ENCODE data around the gene UTS2B. TPM values are rescaled to one million over a fixed set of nuclear protein-coding genes. Genes with fewer than 3 reads are reported as not detected.
A peak's percentile ranks its signal among the peaks of the same experiment; 100 is the strongest.

Gene UTS2B, protein sequence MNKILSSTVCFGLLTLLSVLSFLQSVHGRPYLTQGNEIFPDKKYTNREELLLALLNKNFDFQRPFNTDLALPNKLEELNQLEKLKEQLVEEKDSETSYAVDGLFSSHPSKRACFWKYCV
- under 1 TPM in 5 of 9 donors, not detected in 4; 0.32 to 0.69 (median 0.61) TPM for total RNA-seq
- under 1 TPM in 2 of 3 donors, not detected in 1; 0.07 to 0.16 TPM for polyA plus RNA-seq
- long read RNA-seq, donor 1 = 0 reads
- long read RNA-seq, donor 2 = 0 reads
- long read RNA-seq, donor 3 = 0 reads
- long read RNA-seq, donor 4 = 0 reads
- long read RNA-seq, donor 5 = 0 reads
- long read RNA-seq, donor 6 = 0 reads
- long read RNA-seq, donor 7 = 0 reads
- long read RNA-seq, donor 8, partial matches to known transcripts = 49 of 77 reads
- long read RNA-seq, donor 8, other reads (novel, unspliced or antisense) = 28 of 77 reads
- long read RNA-seq, donor 9 = 0 reads
- long read RNA-seq, donor 10 = 0 reads

DNA sequence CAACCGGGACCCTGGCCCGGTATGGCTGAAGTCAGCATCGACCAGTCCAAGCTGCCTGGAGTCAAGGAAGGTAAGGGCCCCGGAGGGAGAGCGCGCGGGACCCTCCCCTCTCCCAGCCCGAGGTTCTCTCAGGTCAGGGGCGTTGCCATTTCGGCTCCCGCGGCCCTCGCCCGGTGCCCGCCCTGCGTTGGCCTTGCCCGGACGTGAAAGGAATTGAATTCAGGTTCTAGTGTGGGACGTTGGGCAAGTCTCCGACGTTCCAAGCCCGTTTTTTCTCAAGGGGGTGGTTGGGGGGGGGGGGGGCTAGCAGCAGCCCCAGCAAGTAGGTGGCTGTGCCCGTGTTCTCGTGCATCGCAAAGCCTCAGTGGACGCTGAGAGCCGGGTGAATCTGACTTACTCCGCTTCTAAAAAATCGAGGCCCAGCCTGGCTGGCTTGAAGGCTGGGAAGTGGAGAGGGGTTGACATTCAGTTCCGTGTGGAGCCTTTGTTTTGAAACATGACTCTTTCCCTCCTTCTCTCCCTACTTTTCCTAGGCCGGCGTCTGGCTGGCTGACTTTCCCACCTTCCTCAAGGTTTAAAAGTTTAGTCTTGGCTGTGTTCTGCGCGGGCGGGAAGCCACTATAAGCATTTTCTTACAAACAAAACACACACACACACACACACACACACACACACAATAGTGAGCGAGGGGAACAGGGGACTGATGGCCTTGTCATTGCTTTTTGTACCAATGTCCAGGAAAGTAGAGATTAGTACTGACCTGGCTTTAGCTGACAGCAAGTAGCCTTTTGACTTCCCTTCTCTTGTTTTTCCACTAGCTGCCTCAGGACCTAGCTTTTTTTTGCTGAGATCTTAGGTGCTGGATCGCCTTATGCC, at the start of gene UTS2B:
UTS2B (minus strand) TSS at position 873 of the 876 bp plus-strand sequence. CDS start 48,337 bp downstream, outside the sequence.
- H3K4me1 ChIP-seq (replicated peaks in 1 of 2) = peaks cover 24 to 47% of the 10 kb centered on the region in 2 donors
- intact Hi-C loops (cut with DNase I) = no loop called here
- peak within 1 kb of the TSS; percentile 31 to 96 (median 52) for H3K4me3 ChIP-seq
- TF ChIP-seq, protein P1, sequence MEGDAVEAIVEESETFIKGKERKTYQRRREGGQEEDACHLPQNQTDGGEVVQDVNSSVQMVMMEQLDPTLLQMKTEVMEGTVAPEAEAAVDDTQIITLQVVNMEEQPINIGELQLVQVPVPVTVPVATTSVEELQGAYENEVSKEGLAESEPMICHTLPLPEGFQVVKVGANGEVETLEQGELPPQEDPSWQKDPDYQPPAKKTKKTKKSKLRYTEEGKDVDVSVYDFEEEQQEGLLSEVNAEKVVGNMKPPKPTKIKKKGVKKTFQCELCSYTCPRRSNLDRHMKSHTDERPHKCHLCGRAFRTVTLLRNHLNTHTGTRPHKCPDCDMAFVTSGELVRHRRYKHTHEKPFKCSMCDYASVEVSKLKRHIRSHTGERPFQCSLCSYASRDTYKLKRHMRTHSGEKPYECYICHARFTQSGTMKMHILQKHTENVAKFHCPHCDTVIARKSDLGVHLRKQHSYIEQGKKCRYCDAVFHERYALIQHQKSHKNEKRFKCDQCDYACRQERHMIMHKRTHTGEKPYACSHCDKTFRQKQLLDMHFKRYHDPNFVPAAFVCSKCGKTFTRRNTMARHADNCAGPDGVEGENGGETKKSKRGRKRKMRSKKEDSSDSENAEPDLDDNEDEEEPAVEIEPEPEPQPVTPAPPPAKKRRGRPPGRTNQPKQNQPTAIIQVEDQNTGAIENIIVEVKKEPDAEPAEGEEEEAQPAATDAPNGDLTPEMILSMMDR (IDR thresholded peaks at IDR 0.05) = no peak
- no peak for TF ChIP-seq POLR2A (IDR thresholded peaks at IDR 0.05)
- H3K27ac ChIP-seq = peak within 1 kb of the TSS; percentile 58 to 97 (median 92)
- no peaks in the 10 kb centered on the region for H3K27me3 ChIP-seq
- no peaks in the 10 kb centered on the region for H3K9me3 ChIP-seq (replicated peaks in 1 of 3)
- WGBS, 4 donors = 1 to 3% (median 2%) methylated on average over 17 to 37 of the region's 37 CpGs
- peak; percentile 40 to 71 (median 60) for DNase-seq
- no peaks in the 10 kb centered on the region for H3K36me3 ChIP-seq (replicated peaks in 1 of 2)

DNA sequence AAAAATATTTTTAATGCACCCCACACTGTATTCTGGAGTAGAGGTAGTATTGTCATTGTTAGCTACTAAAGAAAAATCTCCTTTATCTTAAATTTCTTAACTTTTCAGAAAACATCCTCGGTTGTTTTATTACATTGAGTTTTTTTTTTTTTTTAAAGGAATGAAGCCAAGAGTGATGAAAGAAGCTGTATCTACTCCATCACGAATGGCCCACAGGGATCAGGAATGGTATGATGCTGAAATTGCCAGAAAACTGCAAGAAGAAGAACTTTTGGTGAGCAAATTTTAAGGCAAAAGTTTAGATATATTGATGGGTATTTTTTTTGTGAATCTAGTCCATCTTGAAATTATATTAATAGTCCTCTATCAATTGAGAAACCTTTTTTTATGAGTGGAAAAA, 49.7 kb upstream of the UTS2B start:
- Histone ChIP-seq H3K4me3 (no peak overlapping the region), H3K36me3 (replicated peaks in 1 of 2) (peaks cover 0 to 35% of the 10 kb centered on the region in 2 donors), H3K27ac (no peak overlapping the region), H3K4me1 (replicated peaks in 1 of 2) (peaks cover 30 to 47% of the 10 kb centered on the region in 2 donors), H3K27me3 (no peaks in the 10 kb centered on the region), H3K9me3 (replicated peaks in 1 of 3) (no peaks in the 10 kb centered on the region)
- 51 to 80% (median 64%) methylated on average over 2 of the region's 2 CpGs for WGBS, 4 donors
- no peak for DNase-seq
- intact Hi-C loops (cut with DNase I) = no loop called here
- TF ChIP-seq, protein P1 (IDR thresholded peaks at IDR 0.05) = no peak
- no peak for TF ChIP-seq POLR2A (IDR thresholded peaks at IDR 0.05)

DNA sequence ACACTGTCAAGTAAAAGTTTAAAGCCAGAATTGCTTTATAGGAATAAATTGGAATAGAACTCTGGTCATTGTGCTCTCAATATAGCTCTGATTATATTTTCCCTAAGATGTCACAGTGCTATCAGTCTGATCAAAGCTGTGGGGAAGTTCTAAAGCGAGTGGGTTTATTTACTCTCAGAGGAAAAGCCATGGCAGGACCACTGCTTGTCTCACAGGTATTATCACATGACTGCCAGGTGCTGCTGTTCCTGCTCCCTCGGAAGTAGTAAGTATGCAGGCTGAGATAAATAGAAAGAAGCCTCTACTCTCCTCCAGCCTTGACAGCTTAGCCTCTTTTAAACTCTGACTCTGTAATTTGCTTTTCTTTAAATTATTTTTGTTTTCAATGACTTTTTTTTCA, 49.1 kb upstream of the UTS2B start:
- no peak for DNase-seq
- intact Hi-C loops (cut with DNase I) = no loop called here
- H3K4me1 ChIP-seq (replicated peaks in 1 of 2) = peaks cover 30 to 51% of the 10 kb centered on the region in 2 donors
- H3K9me3 ChIP-seq (replicated peaks in 1 of 3) = no peaks in the 10 kb centered on the region
- H3K27me3 ChIP-seq = no peaks in the 10 kb centered on the region
- no peak overlapping the region for H3K27ac ChIP-seq
- 64 to 90% (median 81%) methylated on average over 2 of the region's 2 CpGs for WGBS, 4 donors
- TF ChIP-seq POLR2A (IDR thresholded peaks at IDR 0.05) = no peak
- TF ChIP-seq, protein P1 (IDR thresholded peaks at IDR 0.05) = no peak
- H3K36me3 ChIP-seq (replicated peaks in 1 of 2) = peaks cover 0 to 37% of the 10 kb centered on the region in 2 donors
- no peak overlapping the region for H3K4me3 ChIP-seq
